HepG2 (cell line): ENCODE data around the gene LRR1. TPM values are rescaled to one million over a fixed set of nuclear protein-coding genes. Genes with fewer than 3 reads are reported as not detected.
A peak's percentile ranks its signal among the peaks of the same experiment; 100 is the strongest.

Experiments
- FOXK1 ChIP-seq: sonication (generic); formaldehyde crosslinking; IDR thresholded peaks from 2 replicates; pipeline ENCODE4 v1.4.0; 2020; ENCODE audit warnings: low read depth, missing genetic modification reagents, borderline replicate concordance
- HCFC1 ChIP-seq: fragments of 150-350 bp; IDR thresholded peaks from 2 replicates; pipeline ENCODE4 v1.6.1; 2014; ENCODE audit warnings: low read depth, low read length
- HOXA5 ChIP-seq: sonication (generic); formaldehyde crosslinking; IDR thresholded peaks from 2 replicates; pipeline ENCODE4 v1.4.0; 2020; ENCODE audit warnings: missing genetic modification reagents
- MAFK ChIP-seq, 2 experiments: IDR thresholded peaks in 1 of 2; conservative IDR thresholded peaks in 1 of 2; 2 replicates each; pipeline ENCODE4 v1.6.1; 2011; ENCODE audit warnings: improper control_type of control experiment in 2 of 2, low read length in 2 of 2
- MAZ ChIP-seq, 2 experiments: sonication (generic) in 1 of 2; formaldehyde crosslinking in 1 of 2; IDR thresholded peaks; 2 replicates each; pipeline versions ENCODE4 v1.5.0 to v1.6.1; 2012 to 2020; ENCODE audit warnings: low read depth in 2 of 2, mild to moderate bottlenecking in 2 of 2, borderline replicate concordance in 1 of 2, improper control_type of control experiment in 1 of 2, low read length in 1 of 2, missing genetic modification reagents in 1 of 2, moderate library complexity in 1 of 2
- MED1 ChIP-seq: sonication (generic); formaldehyde crosslinking; IDR thresholded peaks from 2 replicates; pipeline ENCODE4 v1.4.0; 2020; ENCODE audit warnings: missing genetic modification reagents
- MXD1 ChIP-seq: sonication (generic); formaldehyde crosslinking; IDR thresholded peaks from 2 replicates; pipeline ENCODE4 v1.4.0; 2020; ENCODE audit warnings: mild to moderate bottlenecking, missing genetic modification reagents
- TMF1 ChIP-seq: sonication (generic); formaldehyde crosslinking; IDR thresholded peaks from 2 replicates; pipeline ENCODE4 v1.8.1; 2022; ENCODE audit warnings: low read depth, missing genetic modification reagents
- ZFP1 ChIP-seq: IDR thresholded peaks from 2 replicates; pipeline ENCODE4 v1.6.1; 2016
- ZFP91 ChIP-seq: sonication (generic); formaldehyde crosslinking; IDR thresholded peaks from 2 replicates; pipeline ENCODE4 v1.9.0; 2022; ENCODE audit warnings: missing genetic modification reagents, mild to moderate bottlenecking, borderline replicate concordance
- ZMYM4 ChIP-seq: sonication (generic); formaldehyde crosslinking; IDR thresholded peaks from 2 replicates; pipeline ENCODE4 v1.8.1; 2023; ENCODE audit warnings: mild to moderate bottlenecking, missing genetic modification reagents
- ZNF280B ChIP-seq: sonication (generic); formaldehyde crosslinking; IDR thresholded peaks from 2 replicates; pipeline ENCODE4 v1.5.0; 2020; ENCODE audit warnings: missing genetic modification reagents, mild to moderate bottlenecking, borderline replicate concordance
- ZNF296 ChIP-seq: sonication (generic); formaldehyde crosslinking; conservative IDR thresholded peaks from 2 replicates; pipeline ENCODE4 v1.5.0; 2020; ENCODE audit warnings: mild to moderate bottlenecking, missing genetic modification reagents
- ZNF546 ChIP-seq: sonication (generic); formaldehyde crosslinking; conservative IDR thresholded peaks from 2 replicates; pipeline ENCODE4 v1.8.1; 2023; ENCODE audit warnings: mild to moderate bottlenecking, missing genetic modification reagents
- ZNF615 ChIP-seq: sonication (generic); formaldehyde crosslinking; IDR thresholded peaks from 2 replicates; pipeline ENCODE4 v1.5.0; 2020; ENCODE audit warnings: mild to moderate bottlenecking, missing genetic modification reagents, borderline replicate concordance
- polyA plus RNA-seq, 8 experiments: library from polyadenylated mRNA; depleted of rRNA in 3 of 8; stranded (reverse) in 7 of 8; unstranded in 1 of 8; fragments of >200 nt; fragmentation: Illumina TruSeq in 4 of 8; extraction: Trizol in 4 of 8; gene quantifications; 2 replicates each; pipeline versions ENCODE4 v1.2.1 to v1.2.3, GENCODE V29; 2011 to 2016; ENCODE audit warnings: low read depth in 4 of 8, missing spikeins in 1 of 8, mixed read lengths in 1 of 8; ENCODE audit not compliant: insufficient read depth in 1 of 8
- total RNA-seq, 5 experiments: library from RNA; depleted of rRNA; stranded (reverse); fragments of >200 nt; fragmentation: Illumina TruSeq; extraction: Trizol; gene quantifications; 2 replicates each; pipeline ENCODE4 v1.2.3, GENCODE V29; 2016; ENCODE audit warnings: low read depth in 1 of 5
- TF ChIP-seq, protein P1 (sequence below): fragments of 450-650 bp; IDR thresholded peaks from 2 replicates; pipeline ENCODE4 v1.6.1; 2016
- TF ChIP-seq, protein P2 (sequence below), 2 experiments: fragments of 450-650 bp in 1 of 2; sonication (generic) in 1 of 2; formaldehyde crosslinking; IDR thresholded peaks; 2 replicates each; pipeline versions ENCODE4 v1.5.0 to v1.8.0; 2020 to 2022; ENCODE audit warnings: mild to moderate bottlenecking in 1 of 2, missing genetic modification reagents in 1 of 2
- TF ChIP-seq, protein P3 (sequence below): sonication (generic); formaldehyde crosslinking; IDR thresholded peaks from 2 replicates; pipeline ENCODE4 v1.5.0; 2020; ENCODE audit warnings: missing genetic modification reagents

Gene LRR1
- total and polyA plus RNA-seq, 2 of the 13 experiments (the other 11 are each of a cell fraction or from before 2014, with no cell fraction given), result 7.0 to 36.2 TPM

- TF ChIP-seq MAZ (IDR thresholded peaks at IDR 0.05; ENCODE audit: borderline replicate concordance, low read depth, low read length) (peak; percentile 48; the same call in 1 of the 2 replicates), MAZ (CRISPR knock-in tag; IDR thresholded peaks at IDR 0.05; ENCODE audit: low read depth) (peak; percentile 48; the same call in 1 of the 2 replicates), TMF1 (CRISPR knock-in tag) (peak; percentile 78), MXD1 (CRISPR knock-in tag) (peak; percentile 85; the same call in 1 of the 2 replicates), MAFK (conservative IDR thresholded peaks at IDR 0.05 in 1 of 2, IDR thresholded peaks at IDR 0.05 in 1 of 2; ENCODE audit: low read length in 2 of 2) (no peak), ZMYM4 (CRISPR knock-in tag) (peak; percentile 67; the same call in 1 of the 2 replicates), ZFP1 (CRISPR knock-in tag) (no peak; the same call in 1 of the 2 replicates), HCFC1 (no peak), FOXK1 (CRISPR knock-in tag) (peak; percentile 63; the same call in 1 of the 2 replicates), ZNF615 (CRISPR knock-in tag) (no peak), ZNF546 (CRISPR knock-in tag) (no peak), ZFP91 (CRISPR knock-in tag) (peak; percentile 95), ZNF280B (no peak; the same call in none of the 2 replicates), MED1 (CRISPR knock-in tag) (peak; percentile 65), ZNF296 (CRISPR knock-in tag) (peak; percentile 54; the same call in 1 of the 2 replicates), HOXA5 (CRISPR knock-in tag) (peak; percentile 86)
- TF ChIP-seq, protein P1, sequence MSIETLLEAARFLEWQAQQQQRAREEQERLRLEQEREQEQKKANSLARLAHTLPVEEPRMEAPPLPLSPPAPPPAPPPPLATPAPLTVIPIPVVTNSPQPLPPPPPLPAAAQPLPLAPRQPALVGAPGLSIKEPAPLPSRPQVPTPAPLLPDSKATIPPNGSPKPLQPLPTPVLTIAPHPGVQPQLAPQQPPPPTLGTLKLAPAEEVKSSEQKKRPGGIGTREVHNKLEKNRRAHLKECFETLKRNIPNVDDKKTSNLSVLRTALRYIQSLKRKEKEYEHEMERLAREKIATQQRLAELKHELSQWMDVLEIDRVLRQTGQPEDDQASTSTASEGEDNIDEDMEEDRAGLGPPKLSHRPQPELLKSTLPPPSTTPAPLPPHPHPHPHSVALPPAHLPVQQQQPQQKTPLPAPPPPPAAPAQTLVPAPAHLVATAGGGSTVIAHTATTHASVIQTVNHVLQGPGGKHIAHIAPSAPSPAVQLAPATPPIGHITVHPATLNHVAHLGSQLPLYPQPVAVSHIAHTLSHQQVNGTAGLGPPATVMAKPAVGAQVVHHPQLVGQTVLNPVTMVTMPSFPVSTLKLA, result no peak
- TF ChIP-seq, protein P2, sequence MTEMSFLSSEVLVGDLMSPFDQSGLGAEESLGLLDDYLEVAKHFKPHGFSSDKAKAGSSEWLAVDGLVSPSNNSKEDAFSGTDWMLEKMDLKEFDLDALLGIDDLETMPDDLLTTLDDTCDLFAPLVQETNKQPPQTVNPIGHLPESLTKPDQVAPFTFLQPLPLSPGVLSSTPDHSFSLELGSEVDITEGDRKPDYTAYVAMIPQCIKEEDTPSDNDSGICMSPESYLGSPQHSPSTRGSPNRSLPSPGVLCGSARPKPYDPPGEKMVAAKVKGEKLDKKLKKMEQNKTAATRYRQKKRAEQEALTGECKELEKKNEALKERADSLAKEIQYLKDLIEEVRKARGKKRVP (CRISPR knock-in tag; IDR thresholded peaks at IDR 0.05), result peak in 1 of 2 experiments; percentile 59; a peak in 1 of 4 replicates
- TF ChIP-seq, protein P3, sequence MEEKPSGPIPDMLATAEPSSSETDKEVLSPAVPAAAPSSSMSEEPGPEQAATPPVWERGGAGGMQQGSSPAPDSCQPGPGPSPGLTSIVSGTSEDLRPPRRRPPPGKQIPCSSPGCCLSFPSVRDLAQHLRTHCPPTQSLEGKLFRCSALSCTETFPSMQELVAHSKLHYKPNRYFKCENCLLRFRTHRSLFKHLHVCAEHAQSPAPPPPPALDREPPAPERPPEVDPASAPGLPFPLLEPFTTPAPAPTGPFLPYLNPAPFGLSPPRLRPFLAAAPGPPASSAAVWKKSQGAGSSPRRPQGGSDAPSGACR (CRISPR knock-in tag), result no peak
Observed at GRCh38 chr14:49598485-49599300, at the start of gene LRR1 (continued).
